Tibial artery (tissue), 4 donors: ENCODE data around the gene AK5.
A peak's percentile ranks its signal among the peaks of the same experiment; 100 is the strongest.

Experiments
- DNase-seq, 2 donors: peaks; one replicate each; pipeline ENCODE4 v3.0.0-alpha.2; 2019
- H3K27ac ChIP-seq, 2 donors: fragments of 200-600 bp; sonication (generic) in 1 of 2; 1 replicate in 1 of 2; 2 replicates in 1 of 2; pipeline ENCODE4 v1.5.1; 2018 to 2019; ENCODE audit warnings: mild to moderate bottlenecking in 1 of 2
- H3K27me3 ChIP-seq, 2 donors: fragments of 200-600 bp; sonication (generic) in 1 of 2; one replicate each; pipeline versions ENCODE4 v1.5.1 to v1.6.0; 2016 to 2019
- H3K36me3 ChIP-seq, 3 donors: fragments of 200-600 bp; sonication (generic) in 2 of 3; one replicate each; pipeline ENCODE4 v1.5.1; 2016 to 2019; ENCODE audit warnings: mild to moderate bottlenecking in 2 of 3
- H3K4me1 ChIP-seq, 4 donors: fragments of 200-600 bp; sonication (generic) in 2 of 4; 1 replicate in 3 of 4; 2 replicates in 1 of 4; pipeline ENCODE4 v1.5.1; 2016 to 2019
- H3K4me3 ChIP-seq, 2 donors: fragments of 200-600 bp; sonication (generic) in 1 of 2; 1 replicate in 1 of 2; 2 replicates in 1 of 2; pipeline ENCODE4 v1.5.1; 2018 to 2019; ENCODE audit warnings: mild to moderate bottlenecking in 2 of 2
- H3K9me3 ChIP-seq, 3 donors: fragments of 200-600 bp; sonication (generic) in 1 of 3; one replicate each; pipeline ENCODE4 v1.5.1; 2016 to 2019
- intact Hi-C: fragments of 100-400 bp; cut with DNase I; formaldehyde crosslinking; loops from one replicate; pipeline ENCODE4 v1.15.0; 2023; ENCODE audit warnings: low total_unique reads
- TF ChIP-seq, protein P1 (sequence below), 2 experiments: fragments of 200-600 bp in 1 of 2; fragments of 450-650 bp in 1 of 2; IDR thresholded peaks; one replicate each; pipeline ENCODE4 v1.5.1; 2017 to 2019; ENCODE audit warnings: antibody characterized with exemption in 2 of 2, mild to moderate bottlenecking in 1 of 2, moderate library complexity in 1 of 2

Gene AK5

DNA sequence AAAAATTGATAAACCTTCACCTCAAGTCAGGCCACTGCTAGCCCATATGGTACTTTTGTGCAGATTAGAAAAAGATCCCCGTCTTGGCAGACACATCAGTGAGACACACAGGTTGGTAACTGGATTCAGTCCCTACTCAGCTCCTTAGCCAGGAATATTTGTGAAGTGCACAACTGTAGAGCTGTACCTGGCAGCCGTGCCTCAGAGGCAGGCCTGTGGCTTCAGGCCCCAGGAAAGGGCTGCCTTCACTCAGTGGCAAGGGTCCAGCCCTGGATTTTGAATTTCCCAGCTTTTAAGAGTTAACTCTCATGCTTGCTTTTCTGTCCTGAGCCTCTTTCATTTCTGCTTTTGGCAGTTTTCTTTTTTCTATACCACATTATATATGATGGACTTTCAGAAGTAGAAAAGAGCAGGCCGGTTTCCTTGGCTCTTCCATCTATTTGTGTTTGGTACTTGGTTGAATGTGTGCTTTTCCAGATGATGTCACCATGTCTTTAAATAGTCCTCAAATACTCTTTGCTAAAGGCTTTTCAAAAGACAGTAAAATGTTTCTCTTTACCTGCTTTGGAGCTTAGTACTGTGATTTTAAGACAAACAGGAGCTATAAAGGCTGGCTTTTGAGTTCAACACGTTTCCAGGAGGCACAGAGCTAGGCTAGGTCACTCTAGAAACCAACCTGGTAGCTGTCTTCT lies 186.6 kb downstream of the AK5 start:
- no peak for DNase-seq
- no peaks in the 10 kb centered on the region for H3K27me3 ChIP-seq
- peak overlapping the region; percentile 59 to 68 for H3K27ac ChIP-seq
- no peak overlapping the region for H3K4me3 ChIP-seq
- no peaks in the 10 kb centered on the region for H3K9me3 ChIP-seq
- H3K4me1 ChIP-seq = peaks cover 0 to 21% (median 12%) of the 10 kb centered on the region in 4 donors
- TF ChIP-seq, protein P1, sequence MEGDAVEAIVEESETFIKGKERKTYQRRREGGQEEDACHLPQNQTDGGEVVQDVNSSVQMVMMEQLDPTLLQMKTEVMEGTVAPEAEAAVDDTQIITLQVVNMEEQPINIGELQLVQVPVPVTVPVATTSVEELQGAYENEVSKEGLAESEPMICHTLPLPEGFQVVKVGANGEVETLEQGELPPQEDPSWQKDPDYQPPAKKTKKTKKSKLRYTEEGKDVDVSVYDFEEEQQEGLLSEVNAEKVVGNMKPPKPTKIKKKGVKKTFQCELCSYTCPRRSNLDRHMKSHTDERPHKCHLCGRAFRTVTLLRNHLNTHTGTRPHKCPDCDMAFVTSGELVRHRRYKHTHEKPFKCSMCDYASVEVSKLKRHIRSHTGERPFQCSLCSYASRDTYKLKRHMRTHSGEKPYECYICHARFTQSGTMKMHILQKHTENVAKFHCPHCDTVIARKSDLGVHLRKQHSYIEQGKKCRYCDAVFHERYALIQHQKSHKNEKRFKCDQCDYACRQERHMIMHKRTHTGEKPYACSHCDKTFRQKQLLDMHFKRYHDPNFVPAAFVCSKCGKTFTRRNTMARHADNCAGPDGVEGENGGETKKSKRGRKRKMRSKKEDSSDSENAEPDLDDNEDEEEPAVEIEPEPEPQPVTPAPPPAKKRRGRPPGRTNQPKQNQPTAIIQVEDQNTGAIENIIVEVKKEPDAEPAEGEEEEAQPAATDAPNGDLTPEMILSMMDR (IDR thresholded peaks at IDR 0.05) = no peak
- intact Hi-C loops = no loop called here
- no peaks in the 10 kb centered on the region for H3K36me3 ChIP-seq

DNA sequence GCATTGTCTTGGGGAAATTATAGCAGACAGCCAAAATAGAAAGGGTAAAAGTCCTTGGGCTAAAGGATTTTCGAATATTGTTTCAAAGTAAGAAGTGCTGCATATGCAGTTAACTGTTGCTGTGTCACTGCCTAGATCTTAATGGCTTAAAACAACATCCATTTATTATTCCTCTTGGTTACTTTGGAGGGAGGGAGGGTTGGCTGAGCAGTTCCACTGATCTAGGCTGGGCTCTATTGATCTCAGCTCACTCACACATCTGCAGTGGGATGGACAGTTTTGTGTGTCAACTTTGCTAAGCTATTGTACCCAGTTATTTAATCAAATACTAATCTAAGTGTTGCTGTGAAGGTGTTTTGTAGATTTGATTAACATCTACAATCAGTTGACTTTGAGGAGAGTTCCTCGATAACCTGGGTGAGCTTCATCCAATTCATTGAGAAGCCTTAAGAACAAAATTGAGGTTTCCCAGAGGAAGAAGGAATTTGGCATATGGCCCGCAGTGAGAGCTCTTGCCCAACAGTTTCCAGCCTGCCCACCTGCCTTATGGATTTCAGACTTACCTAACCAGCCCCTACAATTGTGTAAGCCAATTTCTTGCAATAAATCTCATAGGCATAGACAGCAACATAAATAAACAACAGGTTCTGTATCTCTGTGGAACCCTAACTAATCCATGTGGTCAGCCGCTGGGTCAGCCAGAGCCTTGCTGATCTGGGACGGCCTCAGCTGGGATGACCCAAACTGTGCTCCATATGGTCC lies 187.3 kb downstream of the AK5 start:
- Histone ChIP-seq H3K27me3 (no peaks in the 10 kb centered on the region), H3K27ac (peak overlapping the region; percentile 59 to 68), H3K36me3 (no peaks in the 10 kb centered on the region), H3K4me1 (peaks cover 0 to 28% (median 18%) of the 10 kb centered on the region in 4 donors), H3K4me3 (no peak overlapping the region), H3K9me3 (no peaks in the 10 kb centered on the region)
- TF ChIP-seq, protein P1 (IDR thresholded peaks at IDR 0.05) = no peak
- no peak for DNase-seq
- intact Hi-C loops = no loop called here

DNA sequence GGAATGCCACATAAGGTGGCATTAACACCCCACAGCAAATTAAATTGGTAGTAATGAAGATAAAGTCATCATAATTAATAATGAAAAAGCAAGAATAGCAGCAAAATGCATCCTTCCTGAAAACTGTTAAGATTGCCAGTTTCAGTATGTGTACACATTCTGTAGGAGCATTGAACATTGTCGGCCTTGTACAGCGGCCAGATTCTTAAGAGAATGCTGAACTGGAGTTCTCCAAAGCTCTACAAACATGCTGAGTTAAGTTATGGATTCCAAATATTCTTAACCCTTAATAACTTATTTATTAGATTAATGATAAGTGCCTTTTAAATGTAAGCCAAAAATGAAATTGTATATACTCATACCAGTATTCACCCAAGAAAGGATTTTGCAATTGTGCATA lies 189.9 kb downstream of the AK5 start:
- TF ChIP-seq, protein P1 (IDR thresholded peaks at IDR 0.05) = no peak
- Histone ChIP-seq H3K4me3 (no peak overlapping the region), H3K36me3 (no peaks in the 10 kb centered on the region), H3K9me3 (no peaks in the 10 kb centered on the region), H3K27ac (no peak overlapping the region), H3K4me1 (peaks cover 0 to 33% (median 18%) of the 10 kb centered on the region in 4 donors), H3K27me3 (no peaks in the 10 kb centered on the region)
- no peak for DNase-seq
- intact Hi-C loops = no loop called here

DNA sequence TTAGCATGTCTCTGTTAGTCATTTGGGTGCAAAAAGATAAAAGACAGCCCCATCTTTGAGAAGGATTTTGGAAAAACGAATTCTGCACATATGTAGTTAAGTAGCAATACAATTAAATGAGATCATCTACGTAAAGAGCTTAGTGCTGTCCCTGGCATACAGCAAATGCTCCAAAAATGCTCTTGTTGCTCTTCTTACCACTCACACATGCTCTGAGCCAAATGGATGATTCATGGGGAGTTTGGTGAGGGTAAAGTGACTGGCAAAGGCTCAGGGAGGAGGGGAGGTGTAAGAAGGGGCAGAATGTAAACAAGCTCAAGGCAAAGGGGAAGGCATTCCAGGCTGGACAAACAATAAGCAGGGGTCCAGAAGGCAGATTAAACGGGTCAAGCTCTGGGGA lies 191.9 kb downstream of the AK5 start:
- Histone ChIP-seq H3K36me3 (no peaks in the 10 kb centered on the region), H3K9me3 (no peaks in the 10 kb centered on the region), H3K4me3 (no peak overlapping the region), H3K27me3 (no peaks in the 10 kb centered on the region), H3K4me1 (peaks cover 0 to 24% (median 11%) of the 10 kb centered on the region in 4 donors), H3K27ac (peak overlapping the region in 1 of 2 donors; percentile 10)
- TF ChIP-seq, protein P1 (IDR thresholded peaks at IDR 0.05) = no peak
- DNase-seq = no peak
- intact Hi-C loops = no loop called here

DNA sequence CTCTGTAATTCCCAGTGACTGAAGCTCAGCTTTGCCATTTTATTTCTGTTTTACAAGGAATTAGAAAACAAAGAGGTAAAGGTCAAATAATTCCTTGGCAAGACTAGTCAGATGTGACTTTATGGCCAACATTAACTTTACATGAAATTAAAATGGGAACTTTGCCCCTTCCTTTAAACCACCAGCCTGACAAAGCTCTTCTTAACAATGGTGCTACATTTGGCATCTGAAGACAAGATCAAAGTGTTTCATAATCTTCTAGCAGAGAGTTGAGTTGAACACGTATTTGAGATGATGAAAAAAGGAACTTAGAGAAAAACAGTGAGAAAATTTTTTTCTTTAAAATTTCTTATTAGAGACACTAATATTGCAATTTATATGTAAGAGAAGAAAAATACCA lies 193.8 kb downstream of the AK5 start:
- DNase-seq = no peak
- Histone ChIP-seq H3K9me3 (no peaks in the 10 kb centered on the region), H3K27me3 (no peaks in the 10 kb centered on the region), H3K4me1 (peaks cover 0 to 15% (median 6%) of the 10 kb centered on the region in 4 donors), H3K27ac (no peak overlapping the region), H3K36me3 (no peaks in the 10 kb centered on the region), H3K4me3 (no peak overlapping the region)
- intact Hi-C loops = no loop called here
- TF ChIP-seq, protein P1 (IDR thresholded peaks at IDR 0.05) = no peak
